Measurements from ENCODE around the gene OR10AG1. TPM values are rescaled to one million over a fixed set of nuclear protein-coding genes. Genes with fewer than 3 reads are reported as not detected.

OR10AG1 gene, protein sequence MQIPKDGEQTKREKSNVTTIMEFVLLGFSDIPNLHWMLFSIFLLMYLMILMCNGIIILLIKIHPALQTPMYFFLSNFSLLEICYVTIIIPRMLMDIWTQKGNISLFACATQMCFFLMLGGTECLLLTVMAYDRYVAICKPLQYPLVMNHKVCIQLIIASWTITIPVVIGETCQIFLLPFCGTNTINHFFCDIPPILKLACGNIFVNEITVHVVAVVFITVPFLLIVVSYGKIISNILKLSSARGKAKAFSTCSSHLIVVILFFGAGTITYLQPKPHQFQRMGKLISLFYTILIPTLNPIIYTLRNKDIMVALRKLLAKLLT
- not detected in 2 replicates for total RNA-seq

DNA sequence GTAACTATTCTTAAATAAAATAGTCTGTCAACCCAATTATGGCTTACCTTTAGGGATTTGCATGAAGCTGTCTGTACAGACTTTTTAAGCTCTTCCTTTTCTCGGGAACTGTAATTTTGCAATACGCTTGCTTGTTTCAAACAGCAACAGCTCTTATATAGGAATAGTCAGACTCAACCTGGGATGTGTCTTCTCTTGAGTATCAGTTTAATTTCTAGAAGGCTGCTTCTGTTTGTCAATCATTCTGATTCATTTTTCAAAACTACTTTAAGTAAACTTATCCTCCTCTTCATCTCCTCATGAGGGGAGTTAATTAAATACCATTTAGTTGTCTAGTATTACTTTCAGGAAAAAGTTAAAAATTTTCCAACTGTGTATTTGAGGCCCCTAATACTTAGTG, at the start of gene OR10AG1:
TSS of gene OR10AG1 (minus strand) at position 101 of the 400 bp plus-strand sequence. CDS start at position 63, 38 bp downstream.

DNA sequence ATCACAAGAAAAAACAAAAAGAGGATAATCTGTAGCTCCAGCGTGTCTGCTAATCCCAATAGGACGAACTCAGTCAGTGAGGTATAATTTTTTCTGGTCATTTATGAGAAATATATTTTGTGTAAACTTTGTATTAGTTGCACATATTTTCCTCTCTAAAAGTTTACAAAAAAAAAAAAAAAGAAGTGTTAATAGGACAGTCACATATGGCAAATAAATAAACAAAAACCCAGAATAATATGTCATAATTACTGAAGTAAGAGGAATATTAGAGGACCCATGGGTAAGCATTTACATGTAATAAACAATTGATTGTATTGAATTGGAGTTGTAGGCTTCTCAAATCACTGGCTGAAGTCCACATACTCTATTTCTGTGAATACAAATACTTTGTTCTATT, 24.8 kb upstream of the OR10AG1 start, which contains the start of gene OR5F1:
TSS of gene OR5F1 (minus strand) at position 101 of the 400 bp plus-strand sequence. CDS start at position 101, 0 bp downstream.

DNA sequence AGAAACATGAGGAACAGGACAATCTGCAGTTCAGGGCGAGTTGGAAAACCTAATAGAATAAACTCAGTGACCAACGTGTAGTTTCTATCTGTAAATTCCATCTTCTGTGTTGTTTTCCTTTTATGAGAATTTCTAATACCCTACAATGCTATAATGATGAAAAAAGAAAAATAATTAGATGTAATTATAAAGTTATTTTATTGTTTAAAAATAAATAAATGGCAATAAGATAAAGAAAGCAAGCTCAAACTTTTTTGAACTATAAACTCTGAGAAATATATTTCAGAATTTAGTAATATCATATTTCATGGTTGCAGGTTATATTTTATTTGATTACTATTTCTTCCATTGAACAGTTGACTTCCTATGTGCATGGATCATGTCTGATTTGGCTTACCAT, 33.4 kb downstream of the OR10AG1 start, which contains the start of gene OR5I1:
TSS of gene OR5I1 (minus strand) at position 101 of the 400 bp plus-strand sequence. CDS start at position 101, 0 bp downstream.

Other genes with a start within 250 kb of the OR10AG1 start
- gene OR5D13, start 196.5 kb downstream of the OR10AG1 start, total RNA-seq: not detected in 2 replicates
- not detected in 2 replicates for gene OR5D14, start 174.4 kb downstream of the OR10AG1 start, total RNA-seq
- gene OR5L1, start 158.6 kb downstream of the OR10AG1 start, total RNA-seq: not detected in 2 replicates
- not detected in 2 replicates for gene OR5D18, start 150.3 kb downstream of the OR10AG1 start, total RNA-seq
- gene OR5L2, start 142.7 kb downstream of the OR10AG1 start, total RNA-seq: not detected in 2 replicates
- gene OR5D16, start 131.2 kb downstream of the OR10AG1 start, total RNA-seq: not detected in 2 replicates
- not detected in 2 replicates for gene TRIM51, start 86.6 kb downstream of the OR10AG1 start, total RNA-seq
- not detected in 2 replicates for gene OR5W2, start 55.4 kb downstream of the OR10AG1 start, total RNA-seq
- gene OR5I1, start 33.5 kb downstream of the OR10AG1 start, total RNA-seq: not detected in 2 replicates
- gene OR5F1, start 24.7 kb upstream of the OR10AG1 start, total RNA-seq: not detected in 2 replicates
- not detected in 2 replicates for gene OR5AS1, start 57.7 kb upstream of the OR10AG1 start, total RNA-seq
- not detected in 2 replicates for gene OR8I2, start 123.4 kb upstream of the OR10AG1 start, total RNA-seq
- gene OR8H2, start 133.7 kb upstream of the OR10AG1 start, total RNA-seq: not detected in 2 replicates
- not detected in 2 replicates for gene OR8H3, start 152.4 kb upstream of the OR10AG1 start, total RNA-seq
- gene OR8J3, start 170.3 kb upstream of the OR10AG1 start, total RNA-seq: not detected in 2 replicates
- gene OR8K5, start 190.4 kb upstream of the OR10AG1 start, total RNA-seq: not detected in 2 replicates
- not detected in 2 replicates for gene OR5J2, start 206.7 kb upstream of the OR10AG1 start, total RNA-seq